Subcutaneous adipose tissue (tissue), 4 donors: ENCODE results near the gene SLC35B3. TPM values are rescaled to one million over a fixed set of nuclear protein-coding genes. Genes with fewer than 3 reads are reported as not detected.

Experiments
- total RNA-seq, 4 donors: library from RNA; depleted of rRNA; stranded (reverse); fragments of >200 nt; gene quantifications; one replicate each; pipeline ENCODE4 v1.1.0, GENCODE V29; 2016
- TF ChIP-seq, protein P1 (sequence below): fragments of 450-650 bp; IDR thresholded peaks from one replicate; pipeline ENCODE4 v1.5.1; 2016; ENCODE audit warnings: low read depth, mild to moderate bottlenecking, control low read depth, antibody characterized with exemption, moderate library complexity

The SLC35B3 gene
- total RNA-seq, 4 donors from 2014 or later: 18.2 to 23.8 (median 20.3) TPM

DNA sequence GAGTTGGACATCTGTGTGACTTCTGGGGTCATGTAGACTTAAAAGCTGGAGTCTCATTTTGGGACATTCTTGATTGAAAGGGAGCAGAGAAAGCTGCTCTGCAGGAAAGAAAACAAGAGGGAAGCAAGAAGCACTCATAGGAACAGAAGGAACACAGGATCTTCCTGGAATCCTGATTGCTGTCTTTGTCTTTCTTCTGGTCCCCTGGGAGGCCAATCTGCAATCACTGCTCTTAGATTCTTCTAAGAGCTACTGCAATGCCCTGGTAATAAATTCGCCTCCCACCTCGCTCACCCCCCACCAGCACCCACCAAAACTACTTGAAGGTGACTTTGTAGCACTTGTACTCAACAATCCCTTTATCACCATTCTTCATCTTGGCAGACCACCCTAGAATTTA is 51.8 kb downstream of the SLC35B3 start:
- TF ChIP-seq, protein P1, sequence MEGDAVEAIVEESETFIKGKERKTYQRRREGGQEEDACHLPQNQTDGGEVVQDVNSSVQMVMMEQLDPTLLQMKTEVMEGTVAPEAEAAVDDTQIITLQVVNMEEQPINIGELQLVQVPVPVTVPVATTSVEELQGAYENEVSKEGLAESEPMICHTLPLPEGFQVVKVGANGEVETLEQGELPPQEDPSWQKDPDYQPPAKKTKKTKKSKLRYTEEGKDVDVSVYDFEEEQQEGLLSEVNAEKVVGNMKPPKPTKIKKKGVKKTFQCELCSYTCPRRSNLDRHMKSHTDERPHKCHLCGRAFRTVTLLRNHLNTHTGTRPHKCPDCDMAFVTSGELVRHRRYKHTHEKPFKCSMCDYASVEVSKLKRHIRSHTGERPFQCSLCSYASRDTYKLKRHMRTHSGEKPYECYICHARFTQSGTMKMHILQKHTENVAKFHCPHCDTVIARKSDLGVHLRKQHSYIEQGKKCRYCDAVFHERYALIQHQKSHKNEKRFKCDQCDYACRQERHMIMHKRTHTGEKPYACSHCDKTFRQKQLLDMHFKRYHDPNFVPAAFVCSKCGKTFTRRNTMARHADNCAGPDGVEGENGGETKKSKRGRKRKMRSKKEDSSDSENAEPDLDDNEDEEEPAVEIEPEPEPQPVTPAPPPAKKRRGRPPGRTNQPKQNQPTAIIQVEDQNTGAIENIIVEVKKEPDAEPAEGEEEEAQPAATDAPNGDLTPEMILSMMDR: no peak

DNA sequence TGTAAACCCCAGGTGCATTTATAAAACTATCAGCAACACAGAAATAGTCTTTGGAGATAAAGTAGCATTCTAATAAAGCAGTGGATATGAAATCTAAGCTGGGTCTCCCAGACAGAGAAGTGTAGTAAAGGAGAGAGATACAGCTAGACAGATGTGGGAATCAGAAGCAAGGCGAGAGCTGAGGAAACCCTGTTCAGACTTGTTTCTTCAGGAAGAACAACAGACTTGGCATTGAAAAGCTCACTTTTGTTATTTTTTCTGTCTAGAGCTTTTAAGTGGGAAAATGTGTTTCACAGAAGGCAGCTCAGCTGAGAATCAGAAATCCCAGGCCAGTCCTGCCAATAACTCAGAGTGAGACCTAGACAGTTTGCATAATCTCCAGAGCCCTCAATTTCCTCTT is 52.9 kb downstream of the SLC35B3 start:
- TF ChIP-seq, protein P1: no peak

DNA sequence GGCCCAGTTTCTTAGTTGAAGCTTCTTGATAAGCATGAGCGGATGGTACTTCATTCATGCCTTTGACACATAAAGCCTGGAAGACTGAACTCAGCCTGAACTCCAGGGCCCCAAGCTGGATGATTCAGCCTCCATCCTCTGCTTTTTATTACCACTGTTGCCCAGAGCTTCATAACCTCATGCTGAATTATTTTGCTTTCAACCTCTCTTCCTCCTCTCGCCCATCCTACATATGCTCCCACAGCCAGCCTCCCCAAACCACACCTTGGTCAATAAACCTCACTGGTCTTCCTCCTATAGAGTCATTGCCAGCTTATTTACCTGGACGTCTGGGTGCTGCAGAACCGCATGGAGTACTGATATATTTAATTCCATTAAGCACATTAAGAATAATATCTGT is 59.4 kb downstream of the SLC35B3 start:
- TF ChIP-seq, protein P1: no peak
